Upper lobe of right lung (tissue), 1 donor: Measurements from ENCODE around the gene PHF13. TPM values are rescaled to one million over a fixed set of nuclear protein-coding genes. Genes with fewer than 3 reads are reported as not detected.
A peak's percentile ranks its signal among the peaks of the same experiment; 100 is the strongest.

ENCODE experiments used
- ATAC-seq: fragments of 200-7000 bp; cut with Tn5 transposase; one replicate; pipeline ENCODE4 v1.9.1; 2020; ENCODE audit warnings: mild to moderate bottlenecking, moderate library complexity
- DNase-seq: peaks from one replicate; pipeline ENCODE4 v3.0.0-alpha.2; 2020
- H3K27ac ChIP-seq: fragments of 200-600 bp; one replicate; pipeline ENCODE4 v1.8.0; 2022
- H3K27me3 ChIP-seq: fragments of 200-600 bp; one replicate; pipeline ENCODE4 v1.8.0; 2022; ENCODE audit warnings: mild to moderate bottlenecking
- H3K36me3 ChIP-seq: fragments of 200-600 bp; one replicate; pipeline ENCODE4 v1.8.0; 2022
- H3K4me1 ChIP-seq: fragments of 200-600 bp; one replicate; pipeline ENCODE4 v1.8.0; 2022
- H3K4me3 ChIP-seq: fragments of 200-600 bp; one replicate; pipeline ENCODE4 v1.8.0; 2022; ENCODE audit warnings: mild to moderate bottlenecking
- H3K9me3 ChIP-seq: fragments of 200-600 bp; one replicate; pipeline ENCODE4 v1.8.0; 2022
- intact Hi-C: fragments of 100-400 bp; cut with DNase I; formaldehyde crosslinking; loops from one replicate; pipeline ENCODE4 v1.11.0; 2022
- total RNA-seq: library from RNA; stranded (reverse); fragmentation: NEBNext Ultra II Directional; extraction: Animal tissue kit (Norgen Biotek cat#: 25700); gene quantifications from one replicate; pipeline ENCODE4 v1.2.1, GENCODE V29; 2021
- TF ChIP-seq, protein P1 (sequence below): fragments of 200-600 bp; IDR thresholded peaks from one replicate; pipeline ENCODE4 v1.8.0; 2022; ENCODE audit warnings: antibody characterized with exemption
- donor health status: DM: no; HTN: yes; CAD: no; lungs with severe emphysema.

The PHF13 gene
- total RNA-seq, 1 donor from 2014 or later, result 10.8 TPM

DNA sequence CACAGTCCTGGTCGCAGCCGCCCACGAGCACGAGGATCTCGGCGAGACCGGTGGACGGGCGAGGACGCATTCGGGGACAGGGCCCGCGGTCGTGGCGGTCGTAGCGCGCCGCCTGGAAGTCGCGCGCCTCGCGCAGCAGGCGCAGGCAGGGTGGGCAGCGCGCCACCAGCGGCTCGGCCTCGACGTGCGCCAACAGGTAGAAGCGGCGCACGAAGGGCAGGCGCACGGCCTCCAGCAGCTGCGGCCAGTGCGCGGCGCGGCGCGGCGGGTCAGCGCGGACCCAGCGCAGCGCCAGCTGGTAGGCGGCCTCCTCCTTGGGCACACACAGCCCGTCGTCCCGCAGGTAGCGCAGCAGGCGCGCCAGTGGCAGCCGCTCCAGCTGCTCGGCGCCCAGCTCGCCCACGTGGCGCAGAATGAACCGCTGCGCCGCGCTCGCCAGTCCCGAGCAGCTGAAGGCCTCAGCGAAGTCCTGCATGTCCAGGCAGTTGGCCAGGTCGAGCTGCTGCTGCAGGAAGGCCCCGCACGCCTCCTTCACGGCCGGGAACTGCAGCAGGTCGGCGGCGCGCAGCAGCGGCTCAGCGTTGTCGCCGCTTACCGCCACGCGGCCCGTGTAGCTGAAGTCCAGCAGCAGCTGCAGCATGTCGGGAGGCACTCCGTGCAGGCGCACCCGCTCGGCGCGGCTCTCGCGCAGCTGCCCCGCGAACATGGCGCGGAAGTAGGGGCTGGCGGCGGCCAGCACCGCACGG lies 11.4 kb upstream of the PHF13 start:
- H3K4me1 ChIP-seq, result peaks cover 42% of the 10 kb centered on the region
- TF ChIP-seq, protein P1, sequence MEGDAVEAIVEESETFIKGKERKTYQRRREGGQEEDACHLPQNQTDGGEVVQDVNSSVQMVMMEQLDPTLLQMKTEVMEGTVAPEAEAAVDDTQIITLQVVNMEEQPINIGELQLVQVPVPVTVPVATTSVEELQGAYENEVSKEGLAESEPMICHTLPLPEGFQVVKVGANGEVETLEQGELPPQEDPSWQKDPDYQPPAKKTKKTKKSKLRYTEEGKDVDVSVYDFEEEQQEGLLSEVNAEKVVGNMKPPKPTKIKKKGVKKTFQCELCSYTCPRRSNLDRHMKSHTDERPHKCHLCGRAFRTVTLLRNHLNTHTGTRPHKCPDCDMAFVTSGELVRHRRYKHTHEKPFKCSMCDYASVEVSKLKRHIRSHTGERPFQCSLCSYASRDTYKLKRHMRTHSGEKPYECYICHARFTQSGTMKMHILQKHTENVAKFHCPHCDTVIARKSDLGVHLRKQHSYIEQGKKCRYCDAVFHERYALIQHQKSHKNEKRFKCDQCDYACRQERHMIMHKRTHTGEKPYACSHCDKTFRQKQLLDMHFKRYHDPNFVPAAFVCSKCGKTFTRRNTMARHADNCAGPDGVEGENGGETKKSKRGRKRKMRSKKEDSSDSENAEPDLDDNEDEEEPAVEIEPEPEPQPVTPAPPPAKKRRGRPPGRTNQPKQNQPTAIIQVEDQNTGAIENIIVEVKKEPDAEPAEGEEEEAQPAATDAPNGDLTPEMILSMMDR, result no peak
- no peaks in the 10 kb centered on the region for H3K27me3 ChIP-seq
- peak; percentile 53 for ATAC-seq
- H3K9me3 ChIP-seq, result no peaks in the 10 kb centered on the region
- DNase-seq, result peak; percentile 81
- intact Hi-C loops, result no loop called here
- H3K4me3 ChIP-seq, result peak overlapping the region; percentile 81
- peak overlapping the region; percentile 99 for H3K27ac ChIP-seq
- H3K36me3 ChIP-seq, result peaks cover 18% of the 10 kb centered on the region

DNA sequence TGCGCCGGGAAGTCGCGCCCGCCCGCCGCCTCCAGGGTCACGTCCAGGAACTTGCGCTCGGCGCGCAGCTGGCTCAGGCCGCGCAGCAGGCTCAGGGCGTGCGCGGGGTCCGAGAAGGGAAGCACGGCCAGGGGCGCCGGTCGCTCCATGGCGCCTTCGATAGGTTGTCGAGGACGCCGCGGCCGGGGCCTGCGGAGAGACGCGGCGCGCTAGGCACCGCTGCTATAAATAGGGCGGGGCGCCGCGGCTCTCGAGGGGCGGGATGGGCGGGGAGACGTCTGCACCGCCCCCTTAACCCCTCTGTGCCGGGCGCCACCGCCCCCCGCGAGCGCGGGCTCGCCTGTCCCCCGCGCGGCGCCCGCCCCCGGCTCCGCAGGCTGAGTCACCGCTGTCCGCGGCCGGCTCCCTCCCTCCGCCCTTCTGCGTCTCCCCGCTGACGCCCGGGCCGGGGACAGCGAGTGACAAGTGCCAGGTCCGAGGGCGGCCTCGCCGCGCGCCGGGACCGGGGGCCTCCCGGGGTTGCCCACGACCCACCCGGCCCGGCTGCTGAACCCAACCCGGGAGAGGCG lies 10.8 kb upstream of the PHF13 start, which contains the start of gene KLHL21:
Gene KLHL21, minus strand, starts transcription at position 201 of the 569 bp plus-strand sequence. Its CDS starts 52 bp downstream, at position 149.
- intact Hi-C loops, result no loop called here
- Histone ChIP-seq H3K27me3 (no peaks in the 10 kb centered on the region), H3K4me1 (peaks cover 37% of the 10 kb centered on the region), H3K4me3 (peak within 1 kb of the TSS; percentile 81), H3K27ac (peak within 1 kb of the TSS; percentile 99), H3K36me3 (peaks cover 11% of the 10 kb centered on the region), H3K9me3 (no peaks in the 10 kb centered on the region)
- TF ChIP-seq, protein P1, result no peak
- ATAC-seq (peak; percentile 89), DNase-seq (peak; percentile 95)

DNA sequence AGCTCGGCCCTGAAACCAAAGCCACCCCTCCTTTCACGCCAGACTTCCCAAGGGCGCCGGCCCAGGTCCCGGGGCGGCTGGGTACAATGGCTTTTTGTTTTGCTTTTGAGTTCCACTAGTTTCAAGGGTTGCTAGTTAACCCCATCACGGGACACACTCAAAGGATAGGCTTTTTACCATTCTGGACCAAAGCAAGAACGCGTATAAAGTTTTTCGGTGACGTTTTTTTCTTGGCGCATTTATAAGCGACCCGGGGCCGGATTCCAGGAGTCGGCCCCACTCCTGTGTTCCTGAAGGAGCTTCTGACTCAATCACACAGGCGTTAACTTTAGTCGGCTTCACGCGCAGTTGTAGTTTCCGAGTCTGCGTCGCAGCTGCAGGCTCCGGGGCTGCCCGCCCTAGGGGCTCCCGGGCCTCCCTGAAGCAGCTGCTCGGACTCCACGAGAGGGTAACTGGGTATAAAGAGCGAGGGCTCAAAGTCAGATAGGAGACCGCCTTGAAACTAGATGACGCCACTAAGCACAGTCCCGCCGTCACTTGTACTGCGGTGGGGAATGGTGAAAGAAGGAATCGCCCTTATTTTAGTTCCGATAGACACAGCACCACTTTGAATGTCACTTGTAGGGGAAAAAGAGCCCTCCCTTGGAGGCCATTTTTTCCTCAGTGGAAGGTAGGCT lies 10.2 kb upstream of the PHF13 start:
- H3K9me3 ChIP-seq, result no peaks in the 10 kb centered on the region
- peaks cover 5% of the 10 kb centered on the region for H3K36me3 ChIP-seq
- no peaks in the 10 kb centered on the region for H3K27me3 ChIP-seq
- ATAC-seq (peak; percentile 8), DNase-seq (peak; percentile 81)
- TF ChIP-seq, protein P1, result no peak
- intact Hi-C loops, result no loop called here
- H3K4me1 ChIP-seq, result peaks cover 36% of the 10 kb centered on the region
- peak overlapping the region; percentile 99 for H3K27ac ChIP-seq
- H3K4me3 ChIP-seq, result peak overlapping the region; percentile 81

DNA sequence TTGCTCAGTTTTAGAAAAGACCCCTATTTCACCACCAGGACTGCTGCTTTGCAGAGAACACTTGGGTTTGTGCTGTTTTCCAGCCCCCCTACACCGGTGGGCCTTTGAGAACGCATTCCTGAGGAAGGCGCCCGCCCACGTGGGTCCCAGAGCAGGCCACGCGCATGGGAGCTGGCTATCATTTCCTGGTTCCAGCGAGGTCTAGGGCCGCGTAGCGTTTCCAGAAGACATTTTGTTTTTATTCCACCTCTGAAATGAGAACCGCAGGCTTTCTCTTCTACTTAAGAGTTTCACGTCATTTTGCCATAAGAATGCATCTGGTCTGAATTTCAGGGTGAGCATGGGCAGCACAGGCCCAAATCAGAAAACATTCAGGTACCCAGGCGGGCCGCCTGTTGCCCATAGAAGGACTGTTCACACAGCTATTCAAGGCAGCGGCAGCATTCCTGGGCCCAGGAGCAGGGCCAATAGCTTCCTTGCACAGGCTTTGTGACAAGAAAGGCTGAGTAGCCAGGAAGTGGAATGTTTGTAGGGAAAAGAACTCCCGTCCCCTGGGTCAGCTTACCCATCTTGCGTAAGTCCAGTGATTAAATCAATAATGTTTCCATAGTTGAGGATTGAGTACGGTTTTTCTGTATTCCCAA lies 9.5 kb upstream of the PHF13 start:
- intact Hi-C loops, result no loop called here
- ATAC-seq (peak; percentile 3), DNase-seq (peak; percentile 81)
- H3K4me3 ChIP-seq, result peak overlapping the region; percentile 81
- H3K9me3 ChIP-seq, result no peaks in the 10 kb centered on the region
- TF ChIP-seq, protein P1, result no peak
- peaks cover 32% of the 10 kb centered on the region for H3K4me1 ChIP-seq
- no peaks in the 10 kb centered on the region for H3K36me3 ChIP-seq
- peak overlapping the region; percentile 99 for H3K27ac ChIP-seq
- H3K27me3 ChIP-seq, result no peaks in the 10 kb centered on the region

DNA sequence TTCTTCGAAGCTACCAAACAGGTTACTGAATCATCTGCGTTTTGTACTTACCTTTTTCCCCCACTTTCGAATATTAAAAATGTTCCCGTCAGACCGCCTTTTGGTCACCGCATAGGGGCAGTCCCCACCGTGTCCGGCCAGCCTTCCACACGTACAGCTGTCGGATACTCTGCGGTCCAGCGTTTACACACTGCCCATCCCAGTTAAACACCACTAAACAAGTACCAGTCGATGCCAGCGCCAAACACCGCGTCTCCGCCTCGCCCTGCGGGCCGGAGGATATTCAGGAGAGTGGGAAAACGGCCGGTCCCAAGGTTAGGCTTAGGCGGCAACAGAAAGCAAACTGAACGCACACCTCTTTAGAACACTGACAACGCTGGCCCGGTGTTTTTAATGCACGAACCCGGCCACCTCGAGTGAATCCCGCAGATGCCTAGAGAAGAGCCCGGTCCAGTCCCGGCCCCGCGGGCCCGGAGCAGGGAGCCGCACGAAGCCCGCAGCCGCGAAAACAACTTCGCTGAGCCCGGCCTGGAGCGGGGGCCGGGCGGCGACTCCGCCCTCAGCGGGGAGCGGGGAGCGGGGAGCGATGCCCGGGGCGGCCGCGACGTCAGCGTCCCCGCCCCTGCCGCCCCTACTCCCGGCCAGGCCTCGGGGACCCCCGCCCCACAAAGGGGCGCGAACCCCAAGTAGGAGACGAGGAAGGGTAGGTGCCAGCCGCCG lies 730 bp upstream of the PHF13 start:
- peak overlapping the region; percentile 85 for H3K4me3 ChIP-seq
- no peaks in the 10 kb centered on the region for H3K36me3 ChIP-seq
- peak; percentile 78 for DNase-seq
- peaks cover 9% of the 10 kb centered on the region for H3K4me1 ChIP-seq
- no peaks in the 10 kb centered on the region for H3K27me3 ChIP-seq
- H3K27ac ChIP-seq, result peak overlapping the region; percentile 91
- intact Hi-C loops, result no loop called here
- no peaks in the 10 kb centered on the region for H3K9me3 ChIP-seq
- TF ChIP-seq, protein P1, result no peak
- peak; percentile 65 for ATAC-seq
